GM18951 (cell line): ENCODE results near the gene OR1L4.

ENCODE experiments used
- POLR2A ChIP-seq: IDR thresholded peaks from 4 replicates; pipeline ENCODE4 v1.6.1; 2011; ENCODE audit warnings: mild to moderate bottlenecking; ENCODE audit not compliant: insufficient read length, insufficient read depth; ENCODE audit errors: extremely low read depth
- in situ Hi-C: fragments of 300-500 bp; cut with MboI; formaldehyde crosslinking; loops from one replicate; pipeline ENCODE4 v1.12.0; 2022; ENCODE audit warnings: low sequenced_read_pairs, mixed read lengths, inconsistent platforms; ENCODE audit not compliant: unreplicated experiment

The OR1L4 gene

GRCh38 chr9:122723690-122724089, at the start of gene OR1L4:
OR1L4 (plus strand) TSS chr9:122723990; CDS start chr9:122723990, 0 bp downstream.
- in situ Hi-C loops = no loop called here
- TF ChIP-seq POLR2A = no peak

GRCh38 chr9:122684851-122685250, 38.9 kb upstream of the OR1L4 start:
- in situ Hi-C loops = no loop called here
- no peak for TF ChIP-seq POLR2A

DNA sequence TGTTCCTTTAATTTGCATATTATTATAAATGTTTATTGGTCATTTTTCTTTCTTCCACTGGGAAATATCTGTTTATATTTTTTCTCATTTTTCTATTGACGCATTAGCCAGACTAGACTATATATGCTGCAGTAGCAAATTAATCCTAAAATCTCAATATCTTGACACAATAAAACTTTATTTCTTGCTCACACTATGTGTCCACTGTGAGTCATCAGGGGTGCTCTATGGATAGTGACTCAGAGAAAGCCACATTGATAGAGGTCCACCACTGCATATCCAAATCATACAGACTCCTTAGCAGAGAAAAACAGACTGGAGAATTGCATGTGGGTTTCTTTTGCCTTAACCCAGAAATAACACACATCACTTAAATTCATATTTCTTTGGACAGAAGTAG, 28.1 kb upstream of the OR1L4 start:
- no peak for TF ChIP-seq POLR2A
- in situ Hi-C loops = no loop called here

- TF ChIP-seq POLR2A = no peak
- in situ Hi-C loops = no loop called here
Measured at GRCh38 chr9:122718038-122718437, 5.8 kb upstream of the OR1L4 start.

DNA sequence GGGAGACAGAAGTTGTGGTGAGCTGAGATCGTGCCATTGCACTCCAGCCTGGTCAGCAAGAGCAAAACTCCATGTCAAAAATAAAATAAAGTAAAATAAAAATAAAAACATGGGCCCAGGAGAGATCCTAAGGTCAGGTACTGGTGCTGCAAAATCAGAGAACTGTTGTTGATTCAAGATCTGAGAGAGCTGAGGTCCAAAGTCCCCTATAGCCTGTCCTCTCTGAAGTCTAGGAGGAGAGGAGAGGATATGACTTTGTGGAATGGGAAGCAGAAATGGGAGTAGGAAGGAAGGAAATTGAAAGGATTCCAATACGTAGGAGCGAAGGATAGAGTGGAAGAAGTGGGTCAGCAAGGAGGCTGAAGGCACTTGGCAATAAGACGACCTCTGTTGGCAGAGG, 4.6 kb upstream of the OR1L4 start:
- TF ChIP-seq POLR2A = no peak
- in situ Hi-C loops = no loop called here

DNA sequence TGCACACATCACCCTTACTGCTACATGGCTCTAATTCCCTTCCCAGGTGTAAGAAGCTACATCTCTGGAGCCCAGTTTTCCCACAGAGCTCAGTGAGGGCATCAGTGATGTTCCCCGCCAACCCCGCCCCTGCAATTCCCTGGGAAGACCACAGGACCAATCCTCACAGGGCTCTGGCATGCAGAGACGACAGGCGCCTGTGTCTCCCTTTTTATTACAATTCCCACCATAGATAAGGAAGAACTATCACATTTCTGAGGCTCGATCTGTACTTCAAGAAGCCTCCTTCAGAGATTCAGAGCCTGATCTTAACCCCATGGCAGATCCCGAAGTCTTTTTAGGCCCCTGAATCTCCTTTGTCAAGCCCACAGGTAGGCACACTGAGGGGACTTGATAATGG, 18.2 kb downstream of the OR1L4 start, which contains the start of gene OR1L6:
TSS of gene OR1L6 (plus strand) at position 301 of the 400 bp plus-strand sequence. CDS start 7,545 bp downstream, outside the sequence.
- no peak for TF ChIP-seq POLR2A
- in situ Hi-C loops = no loop called here

DNA sequence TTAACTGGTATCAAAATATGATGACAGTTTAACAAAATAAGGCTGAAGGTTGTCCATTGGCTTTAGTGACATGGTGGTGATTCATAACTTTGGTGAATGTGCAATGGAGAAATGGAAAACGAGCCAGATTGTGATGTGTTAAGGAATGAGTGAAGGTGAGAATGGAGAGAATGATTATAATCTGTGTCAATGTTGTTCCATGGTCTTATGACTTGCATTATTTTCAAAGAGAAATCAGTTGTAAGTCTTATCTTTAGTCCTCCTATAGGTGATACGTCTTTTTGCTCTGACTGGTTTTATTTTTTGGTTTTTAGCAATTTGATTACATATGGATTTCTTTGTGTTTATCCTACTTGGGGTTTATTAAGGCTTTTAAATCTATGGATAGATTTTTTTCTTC, 31.0 kb downstream of the OR1L4 start:
- in situ Hi-C loops = no loop called here
- no peak for TF ChIP-seq POLR2A

GRCh38 chr9:122767817-122768216, 44.0 kb downstream of the OR1L4 start:
- in situ Hi-C loops = no loop called here
- TF ChIP-seq POLR2A = no peak
